ENCODE measurements around the gene NFIX. TPM values are rescaled to one million over a fixed set of nuclear protein-coding genes. Genes with fewer than 3 reads are reported as not detected.

NFIX gene
- total and polyA plus RNA-seq, 9 of the 15 experiments (the other 6 are each of a cell fraction or from before 2014, with no cell fraction given) = 0.28 to 26.8 (median 5.4) TPM

DNA sequence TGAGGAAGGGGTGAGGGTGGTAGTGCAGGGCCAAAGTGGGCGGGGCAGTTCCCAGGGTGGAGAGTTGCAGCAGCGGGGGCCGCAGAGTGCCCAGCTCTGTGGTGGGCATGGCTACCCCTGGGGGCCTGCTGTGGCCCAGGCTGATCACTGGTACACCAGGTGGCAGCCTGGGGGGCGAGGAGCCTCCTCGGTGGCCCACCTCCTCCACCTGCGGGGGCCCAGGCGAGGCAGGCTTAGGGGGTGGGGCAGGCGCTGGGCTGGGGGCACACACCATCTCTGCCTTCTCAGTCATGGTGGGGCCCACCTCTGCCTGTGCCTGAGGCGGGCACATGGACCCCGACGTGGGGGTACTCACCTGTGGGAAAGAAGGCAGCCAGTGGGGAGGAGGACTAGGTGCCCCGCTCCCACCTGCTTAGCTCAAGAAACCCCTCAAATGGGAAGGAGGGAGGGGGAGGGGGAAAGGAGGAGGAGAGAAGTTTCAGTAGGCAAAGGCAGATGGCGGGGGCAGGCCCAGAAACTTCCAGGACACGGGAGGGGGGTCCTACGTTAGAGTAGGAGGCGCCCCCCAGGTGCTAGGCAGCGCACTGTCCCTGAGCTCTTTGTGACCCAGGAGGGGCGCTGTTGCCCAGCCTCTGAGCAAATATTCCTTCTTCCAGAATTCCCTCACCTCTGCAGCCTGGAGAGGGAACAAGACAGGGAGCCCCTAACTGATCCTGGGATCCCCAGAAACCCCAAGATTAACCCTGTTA, 105.7 kb downstream of the NFIX start (continued):
- TF ChIP-seq, protein P1, sequence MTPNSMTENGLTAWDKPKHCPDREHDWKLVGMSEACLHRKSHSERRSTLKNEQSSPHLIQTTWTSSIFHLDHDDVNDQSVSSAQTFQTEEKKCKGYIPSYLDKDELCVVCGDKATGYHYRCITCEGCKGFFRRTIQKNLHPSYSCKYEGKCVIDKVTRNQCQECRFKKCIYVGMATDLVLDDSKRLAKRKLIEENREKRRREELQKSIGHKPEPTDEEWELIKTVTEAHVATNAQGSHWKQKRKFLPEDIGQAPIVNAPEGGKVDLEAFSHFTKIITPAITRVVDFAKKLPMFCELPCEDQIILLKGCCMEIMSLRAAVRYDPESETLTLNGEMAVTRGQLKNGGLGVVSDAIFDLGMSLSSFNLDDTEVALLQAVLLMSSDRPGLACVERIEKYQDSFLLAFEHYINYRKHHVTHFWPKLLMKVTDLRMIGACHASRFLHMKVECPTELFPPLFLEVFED (CRISPR knock-in tag; conservative IDR thresholded peaks at IDR 0.05) = no peak
- no peak for TF ChIP-seq HDGF (IDR thresholded peaks at IDR 0.05)
- no peak for TF ChIP-seq POLR2B (IDR thresholded peaks at IDR 0.05; ENCODE audit: low read depth, partially characterized antibody)
- TF ChIP-seq CHD4 (IDR thresholded peaks at IDR 0.05; ENCODE audit: insufficient read depth, insufficient replicate concordance, low read depth, low read length, poor library complexity, severe bottlenecking) = no peak
- TF ChIP-seq NR2C2 (CRISPR knock-in tag; IDR thresholded peaks at IDR 0.05) = no peak
- no peak for TF ChIP-seq NR2C2 (tag; IDR thresholded peaks at IDR 0.05)
- TF ChIP-seq TGIF2 (CRISPR knock-in tag; IDR thresholded peaks at IDR 0.05) = no peak
- TF ChIP-seq MCM5 (IDR thresholded peaks at IDR 0.05; ENCODE audit: low read depth) = no peak
- no peak for TF ChIP-seq ZNF408 (CRISPR knock-in tag; IDR thresholded peaks at IDR 0.05; ENCODE audit: low read depth)
- TF ChIP-seq, protein P2, sequence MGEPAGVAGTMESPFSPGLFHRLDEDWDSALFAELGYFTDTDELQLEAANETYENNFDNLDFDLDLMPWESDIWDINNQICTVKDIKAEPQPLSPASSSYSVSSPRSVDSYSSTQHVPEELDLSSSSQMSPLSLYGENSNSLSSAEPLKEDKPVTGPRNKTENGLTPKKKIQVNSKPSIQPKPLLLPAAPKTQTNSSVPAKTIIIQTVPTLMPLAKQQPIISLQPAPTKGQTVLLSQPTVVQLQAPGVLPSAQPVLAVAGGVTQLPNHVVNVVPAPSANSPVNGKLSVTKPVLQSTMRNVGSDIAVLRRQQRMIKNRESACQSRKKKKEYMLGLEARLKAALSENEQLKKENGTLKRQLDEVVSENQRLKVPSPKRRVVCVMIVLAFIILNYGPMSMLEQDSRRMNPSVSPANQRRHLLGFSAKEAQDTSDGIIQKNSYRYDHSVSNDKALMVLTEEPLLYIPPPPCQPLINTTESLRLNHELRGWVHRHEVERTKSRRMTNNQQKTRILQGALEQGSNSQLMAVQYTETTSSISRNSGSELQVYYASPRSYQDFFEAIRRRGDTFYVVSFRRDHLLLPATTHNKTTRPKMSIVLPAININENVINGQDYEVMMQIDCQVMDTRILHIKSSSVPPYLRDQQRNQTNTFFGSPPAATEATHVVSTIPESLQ (CRISPR knock-in tag; IDR thresholded peaks at IDR 0.05) = no peak
- TF ChIP-seq, protein P3, sequence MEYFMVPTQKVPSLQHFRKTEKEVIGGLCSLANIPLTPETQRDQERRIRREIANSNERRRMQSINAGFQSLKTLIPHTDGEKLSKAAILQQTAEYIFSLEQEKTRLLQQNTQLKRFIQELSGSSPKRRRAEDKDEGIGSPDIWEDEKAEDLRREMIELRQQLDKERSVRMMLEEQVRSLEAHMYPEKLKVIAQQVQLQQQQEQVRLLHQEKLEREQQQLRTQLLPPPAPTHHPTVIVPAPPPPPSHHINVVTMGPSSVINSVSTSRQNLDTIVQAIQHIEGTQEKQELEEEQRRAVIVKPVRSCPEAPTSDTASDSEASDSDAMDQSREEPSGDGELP (CRISPR knock-in tag; IDR thresholded peaks at IDR 0.05; ENCODE audit: borderline replicate concordance) = no peak
- no peak for TF ChIP-seq NFE2L1 (tag; IDR thresholded peaks at IDR 0.05; ENCODE audit: borderline replicate concordance, low read depth)
- no peak for TF ChIP-seq NR3C1 (CRISPR knock-in tag; IDR thresholded peaks at IDR 0.05)
- TF ChIP-seq HDAC3 (IDR thresholded peaks at IDR 0.05; ENCODE audit: borderline replicate concordance, partially characterized antibody) = no peak
- TF ChIP-seq ILK (tag; IDR thresholded peaks at IDR 0.05; ENCODE audit: borderline replicate concordance, low read depth) = no peak
- no peak for TF ChIP-seq NCOA6 (IDR thresholded peaks at IDR 0.05)
- TF ChIP-seq ZNF263 (CRISPR knock-in tag; IDR thresholded peaks at IDR 0.05; ENCODE audit: borderline replicate concordance) = no peak
- TF ChIP-seq ZNF780A (CRISPR knock-in tag; IDR thresholded peaks at IDR 0.05) = no peak
- TF ChIP-seq KAT7 (CRISPR knock-in tag; IDR thresholded peaks at IDR 0.05; ENCODE audit: borderline replicate concordance) = no peak
- peak; percentile 93 for TF ChIP-seq ZBTB7A (IDR thresholded peaks at IDR 0.05; ENCODE audit: borderline replicate concordance, control insufficient read depth, low read depth, low read length)
- TF ChIP-seq ZNF79 (CRISPR knock-in tag; IDR thresholded peaks at IDR 0.05; ENCODE audit: low read depth) = no peak
- peak in 1 of 3 experiments; percentile 11 for TF ChIP-seq YY1 (IDR thresholded peaks at IDR 0.05; ENCODE audit: borderline replicate concordance in 1 of 3, control insufficient read depth in 1 of 3, extremely low read depth in 1 of 3, insufficient read depth in 3 of 3, insufficient read length in 1 of 3, insufficient replicate concordance in 2 of 3, low read depth in 1 of 3, low read length in 2 of 3)
